ELF-1 (cell line): Measurements from ENCODE around the gene PPP1R37.
"Not testable (repeated sequence)": the region's sequence is repeated elsewhere in the genome, so short reads cannot be mapped to it uniquely, and the experiment has no call there.

Experiments
- DNase-seq: peaks from one replicate; pipeline ENCODE4 v3.0.0-alpha.2; 2016; ENCODE audit warnings: low read depth, low spot score

The PPP1R37 gene

DNA sequence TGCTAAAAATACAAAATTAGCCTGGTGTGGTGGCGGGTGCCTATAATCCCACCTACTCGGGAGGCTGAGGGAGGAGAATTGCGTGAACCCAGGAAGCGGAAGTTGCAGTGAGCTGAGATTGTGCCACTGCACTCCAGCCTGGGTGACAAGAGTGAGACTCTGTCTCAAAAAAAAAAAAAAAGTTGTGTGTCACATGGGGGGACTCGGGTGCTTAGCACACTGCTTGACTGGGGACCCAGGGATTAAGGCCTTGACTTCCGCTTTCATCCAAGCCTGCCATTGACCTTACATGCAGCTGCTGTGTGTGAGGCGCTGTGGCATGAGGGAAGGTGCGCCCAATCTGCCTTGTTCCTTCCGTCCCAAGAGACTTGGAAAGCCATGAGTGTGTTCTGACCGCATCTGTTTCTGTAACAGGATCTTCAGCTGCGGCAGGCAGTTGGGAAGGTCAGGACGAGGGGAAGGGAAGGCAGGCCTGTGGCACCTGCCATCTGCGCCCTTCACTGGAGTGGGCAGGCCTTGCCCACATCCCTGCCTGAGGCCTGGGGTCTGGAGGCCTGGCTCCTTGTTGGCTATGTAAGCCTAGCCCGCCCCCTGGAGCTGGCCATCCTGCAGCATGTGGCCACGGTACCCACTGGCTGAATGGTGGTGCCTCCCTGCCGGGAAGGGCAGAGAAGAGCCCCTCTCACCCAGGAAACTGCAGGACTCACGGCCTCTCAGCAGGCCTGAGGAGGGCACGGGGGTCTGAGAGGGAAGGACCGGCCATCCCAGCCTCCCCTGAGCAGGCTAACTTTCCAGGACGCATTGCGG is 23.0 kb downstream of the PPP1R37 start:
- DNase-seq, result no peak

DNA sequence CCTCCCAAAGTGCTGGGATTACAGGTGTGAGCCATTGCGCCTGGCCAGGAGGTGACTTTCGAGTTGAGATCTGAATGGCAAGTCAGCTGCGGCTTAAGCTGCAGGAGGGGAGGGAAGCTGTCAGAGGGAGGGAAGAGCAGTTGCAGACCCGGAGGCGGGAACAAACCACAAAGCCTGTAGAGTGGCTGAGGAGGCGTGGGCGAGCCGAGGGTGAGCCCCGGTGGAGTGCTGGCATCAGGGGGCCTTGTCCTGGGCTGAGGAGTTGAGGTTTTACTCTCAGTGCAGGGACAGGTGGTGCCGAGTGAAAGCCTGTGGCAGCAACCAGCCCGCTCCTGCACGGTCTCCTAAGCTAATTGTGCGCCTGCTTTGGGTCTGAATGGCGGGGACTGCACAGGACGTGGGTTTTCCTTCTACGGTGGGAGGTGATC is 24.2 kb downstream of the PPP1R37 start:
- DNase-seq, result peak; percentile 69

DNA sequence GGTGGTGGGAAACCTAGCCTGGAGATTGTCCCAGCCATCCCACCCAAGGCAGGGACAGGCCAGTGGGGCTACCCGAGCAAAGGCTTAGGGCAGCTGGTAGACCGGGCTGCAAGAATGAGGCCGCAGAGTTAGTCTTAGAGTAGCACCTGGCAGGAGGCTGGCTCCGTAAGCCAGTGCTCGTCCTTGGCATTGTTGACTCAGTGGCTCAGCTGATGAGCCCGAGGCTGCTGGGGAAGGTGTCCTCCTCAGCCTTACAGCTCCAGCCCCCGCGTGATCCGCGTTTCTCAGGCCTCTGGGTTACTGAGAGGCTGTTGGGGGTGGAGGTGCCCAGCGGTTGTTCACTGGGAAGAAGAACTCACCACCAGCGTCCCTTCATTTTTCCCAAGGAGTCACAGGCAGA is 24.7 kb downstream of the PPP1R37 start:
- DNase-seq, result no peak

DNA sequence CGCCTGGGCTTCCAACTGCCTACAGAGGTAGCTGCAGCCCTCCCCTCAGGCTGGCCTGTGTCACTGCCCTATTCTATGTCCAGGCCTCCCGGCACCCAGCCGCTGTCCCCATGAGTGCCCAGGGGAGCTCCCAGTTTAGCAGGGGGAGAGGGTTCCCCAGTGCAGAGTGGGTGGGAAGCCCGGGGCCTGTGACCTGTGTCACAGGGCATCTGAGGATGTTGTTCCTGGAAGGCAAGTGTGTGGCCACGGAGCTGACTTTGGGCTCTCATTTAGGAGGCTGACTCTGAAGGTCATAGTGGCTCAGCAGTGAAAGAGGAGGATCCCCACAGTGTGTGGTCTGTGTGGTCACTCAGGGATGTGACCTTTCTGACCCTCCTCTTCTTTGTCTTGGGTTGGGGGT is 25.1 kb downstream of the PPP1R37 start:
- DNase-seq, result no peak

DNA sequence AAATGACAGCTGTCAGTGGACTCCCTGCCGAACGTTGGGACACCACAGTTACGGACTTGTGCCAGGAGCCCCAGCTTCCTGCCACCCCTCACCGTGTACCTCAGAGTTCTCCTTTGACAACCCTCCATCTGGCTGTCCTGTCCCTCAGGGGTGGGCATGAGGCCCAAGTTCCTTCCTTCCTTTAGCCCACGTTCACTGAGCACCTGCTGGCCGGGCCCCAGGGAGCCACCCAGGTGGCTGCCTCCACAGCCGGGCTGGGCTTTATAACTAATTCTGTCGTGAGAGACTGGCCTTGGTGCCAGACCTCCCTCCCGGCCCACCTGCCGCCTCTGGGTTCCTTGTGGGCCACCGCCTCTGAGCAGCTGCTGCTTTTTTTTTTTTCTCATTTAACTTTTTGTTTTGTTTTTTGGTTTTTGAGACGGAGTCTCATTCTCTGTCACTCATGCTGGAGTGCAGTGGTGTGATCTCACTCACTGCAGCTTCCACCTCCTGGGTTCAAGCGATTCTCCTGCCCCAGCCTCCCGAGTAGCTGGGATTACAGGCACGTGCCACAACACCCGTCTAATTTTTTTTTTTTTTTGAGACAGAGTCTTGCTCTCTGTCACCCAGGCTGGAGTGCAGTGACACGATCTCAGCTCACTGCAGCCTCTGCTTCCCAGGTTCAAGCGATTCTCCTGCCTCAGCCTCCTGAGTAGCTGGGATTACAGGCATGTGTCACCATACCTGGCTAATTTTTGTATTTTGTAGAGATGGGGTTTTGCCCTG is 25.8 kb downstream of the PPP1R37 start:
- not testable (repeated sequence) for DNase-seq

DNA sequence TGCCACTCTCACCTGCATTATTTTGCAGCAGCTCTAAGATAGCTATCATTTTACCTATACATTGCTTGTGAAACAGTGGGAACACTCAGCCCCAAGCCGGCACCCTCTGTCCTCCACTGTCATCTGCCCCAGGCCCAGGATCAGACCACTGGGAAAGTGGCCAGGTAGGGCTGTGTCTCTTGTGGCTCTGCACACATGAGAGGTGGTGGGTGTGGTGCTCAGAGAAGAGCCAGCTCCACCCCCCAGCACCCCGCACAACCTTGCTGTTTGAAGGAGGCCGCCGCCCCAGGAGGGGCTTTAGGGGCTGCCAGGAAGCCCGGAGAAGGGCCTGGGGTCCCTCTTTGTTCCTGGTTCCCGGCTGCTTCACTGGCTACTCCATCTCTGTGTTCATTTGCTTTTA is 26.6 kb downstream of the PPP1R37 start:
- DNase-seq, result no peak

DNA sequence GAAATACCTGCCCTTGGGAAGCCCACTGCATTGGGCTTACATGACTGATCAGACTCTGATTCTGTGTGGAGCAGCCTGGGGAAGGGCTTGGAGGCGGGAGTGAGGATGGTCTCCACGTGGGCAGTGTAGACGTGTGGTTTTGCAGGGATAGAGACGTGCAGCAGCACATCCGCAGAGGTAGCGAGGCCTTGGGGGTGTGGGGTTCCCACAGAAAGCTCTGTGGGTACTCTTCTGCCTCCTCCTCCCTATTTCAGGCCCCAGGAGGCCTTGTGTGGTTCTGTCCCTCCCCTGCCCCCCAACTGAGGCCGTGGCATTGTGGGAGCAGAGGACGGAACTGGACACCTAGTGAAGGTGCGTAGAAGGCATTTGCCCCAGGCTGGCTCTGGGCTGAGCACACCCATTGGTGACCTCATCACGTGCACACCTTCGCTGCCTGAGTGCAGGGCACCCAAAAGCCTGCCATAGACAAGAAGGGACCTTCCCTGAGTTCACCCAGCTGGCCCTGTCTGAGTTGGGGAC is 28.9 kb downstream of the PPP1R37 start:
- DNase-seq, result no peak

DNA sequence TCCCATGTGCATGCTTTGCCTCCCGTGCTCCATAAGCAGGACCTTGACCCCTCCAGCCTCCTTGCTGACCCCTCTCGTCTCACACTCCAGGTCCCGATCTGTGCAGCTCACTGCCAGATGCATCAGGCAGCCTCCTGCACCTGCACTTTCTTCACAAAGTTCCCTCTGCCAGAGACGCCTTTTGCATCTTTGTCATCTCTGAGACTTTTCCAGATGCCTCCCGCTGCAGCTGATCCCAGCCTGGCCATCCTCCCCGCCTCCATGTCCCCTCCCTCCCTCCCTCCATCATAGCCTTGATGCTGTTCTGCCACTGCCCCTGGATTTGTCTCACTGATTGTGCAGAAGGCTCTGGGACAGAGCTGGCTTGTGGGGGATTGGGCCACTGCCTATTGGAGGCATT is 29.9 kb downstream of the PPP1R37 start:
- DNase-seq, result no peak

DNA sequence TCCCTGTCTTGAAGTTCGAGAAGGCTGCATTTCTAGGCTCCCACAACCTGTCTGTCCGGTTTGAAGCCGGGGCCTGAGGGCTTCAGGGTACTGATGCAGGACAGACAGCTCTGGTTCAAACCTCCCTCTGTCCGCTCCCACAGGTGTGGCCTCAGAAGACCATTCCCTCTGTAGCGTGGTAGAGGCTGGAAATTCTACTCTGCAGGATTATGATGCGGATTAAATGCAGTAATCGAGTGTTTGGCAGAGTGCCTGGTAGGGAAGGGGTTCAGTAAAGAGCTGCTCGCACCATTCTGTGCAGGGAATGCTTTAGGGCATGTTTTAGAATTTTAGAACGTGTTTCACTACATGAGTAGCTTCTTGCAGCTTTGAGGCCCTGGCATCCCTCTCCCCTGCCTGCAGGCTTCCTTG is 30.5 kb downstream of the PPP1R37 start:
- DNase-seq, result peak; percentile 91

DNA sequence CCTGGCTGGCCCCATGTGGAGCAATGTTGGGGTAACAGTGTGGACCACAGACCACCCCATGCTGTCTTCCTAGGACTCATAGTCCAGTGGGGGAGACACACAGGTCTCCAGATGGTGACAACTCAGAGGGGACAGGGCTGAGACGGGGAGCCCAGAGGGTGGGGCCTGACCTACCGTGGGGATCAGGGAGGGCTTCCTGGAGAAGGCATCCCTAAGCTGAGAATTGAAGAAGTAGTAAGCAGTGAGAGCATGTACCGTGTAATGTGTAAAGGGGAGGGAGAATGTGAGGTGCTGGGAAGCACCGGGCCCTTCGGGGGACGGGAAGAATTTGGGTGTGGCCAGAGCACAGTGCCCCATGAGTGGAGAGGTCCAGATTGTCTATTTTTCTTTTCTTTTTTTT is 31.0 kb downstream of the PPP1R37 start:
- DNase-seq, result no peak

DNA sequence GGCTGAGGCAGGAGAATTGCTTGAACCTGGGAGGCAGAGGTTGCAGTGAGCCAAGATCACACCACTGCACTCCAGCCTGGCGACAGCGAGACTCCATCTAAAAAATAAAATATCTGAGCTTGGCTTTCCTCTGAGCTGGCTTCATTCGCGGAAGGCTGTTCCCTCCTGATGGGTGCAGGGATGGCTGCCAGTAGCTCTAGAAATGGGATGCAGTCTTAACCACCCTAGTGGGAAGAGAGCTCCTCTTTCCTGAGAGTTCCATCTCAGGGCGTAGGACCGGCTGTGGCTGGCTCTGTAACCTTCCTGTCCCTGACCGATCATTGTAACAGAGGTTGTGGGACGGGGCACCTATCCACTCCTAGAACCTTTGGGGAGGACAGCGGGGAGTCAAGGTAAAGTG is 32.4 kb downstream of the PPP1R37 start:
- no peak for DNase-seq

DNA sequence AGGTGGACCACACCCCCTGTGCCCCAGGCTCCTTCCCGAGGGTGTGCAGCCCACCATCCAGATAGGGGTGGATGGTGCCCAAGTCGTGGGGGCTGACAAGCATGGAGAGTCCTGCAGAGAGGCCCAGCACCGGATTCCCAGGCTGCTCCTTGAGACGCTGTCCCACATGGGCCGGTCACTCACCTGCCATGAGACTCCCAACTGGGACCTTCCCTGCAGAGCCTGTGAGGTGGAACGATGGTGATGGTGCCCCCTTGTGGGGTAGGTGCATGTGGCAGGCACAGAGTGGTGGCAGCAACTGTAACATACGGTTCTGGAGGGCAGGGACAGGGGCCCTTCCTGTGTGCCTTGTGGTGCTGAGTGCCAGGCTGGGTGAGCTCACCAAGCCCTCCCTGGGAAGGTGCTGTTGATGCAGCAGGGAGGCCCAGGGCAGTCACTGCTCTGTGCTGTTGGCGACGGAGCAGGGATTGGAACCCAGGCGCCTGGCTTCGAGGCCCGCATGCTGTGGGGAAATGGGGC is 33.1 kb downstream of the PPP1R37 start:
- DNase-seq, result peak; percentile 87

DNA sequence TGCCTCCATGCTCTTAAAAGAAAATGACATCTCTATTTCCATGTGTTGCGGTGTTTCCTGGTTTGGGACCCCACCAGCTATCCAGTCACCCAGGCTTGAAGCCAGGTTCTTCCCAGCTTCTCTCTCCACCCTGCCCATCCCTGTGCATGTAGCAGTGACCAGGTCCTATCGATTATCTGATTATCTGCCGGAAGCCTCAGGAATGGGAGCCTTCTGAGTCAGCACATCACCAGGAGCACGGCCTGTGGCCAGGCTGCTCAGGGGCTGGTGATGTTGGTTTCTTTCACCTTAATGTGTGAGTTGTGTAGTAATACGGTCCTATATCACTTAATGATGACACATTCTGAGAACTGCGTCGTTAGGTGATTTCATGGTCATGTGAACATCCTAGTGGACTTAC is 33.7 kb downstream of the PPP1R37 start:
- DNase-seq, result no peak

DNA sequence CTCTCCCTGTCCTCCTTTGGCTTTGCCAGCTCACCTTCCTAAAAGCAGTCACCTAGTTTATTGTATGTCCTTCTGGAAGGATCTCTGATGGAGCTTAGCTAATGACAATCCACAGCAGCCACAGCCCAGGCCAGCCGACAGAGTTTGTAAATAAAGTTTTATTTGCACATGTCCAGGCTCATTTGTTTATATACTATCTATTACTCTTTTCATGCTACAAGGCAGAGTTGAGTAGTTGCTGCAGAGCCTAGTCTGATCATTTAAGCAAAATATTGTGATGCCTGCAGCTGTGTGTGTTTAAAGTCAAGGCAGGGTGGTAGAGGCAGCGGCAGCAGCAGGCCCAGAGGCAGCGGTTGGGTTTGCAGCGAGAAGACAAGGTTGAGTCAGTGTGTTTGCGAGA is 35.2 kb downstream of the PPP1R37 start:
- no peak for DNase-seq

DNA sequence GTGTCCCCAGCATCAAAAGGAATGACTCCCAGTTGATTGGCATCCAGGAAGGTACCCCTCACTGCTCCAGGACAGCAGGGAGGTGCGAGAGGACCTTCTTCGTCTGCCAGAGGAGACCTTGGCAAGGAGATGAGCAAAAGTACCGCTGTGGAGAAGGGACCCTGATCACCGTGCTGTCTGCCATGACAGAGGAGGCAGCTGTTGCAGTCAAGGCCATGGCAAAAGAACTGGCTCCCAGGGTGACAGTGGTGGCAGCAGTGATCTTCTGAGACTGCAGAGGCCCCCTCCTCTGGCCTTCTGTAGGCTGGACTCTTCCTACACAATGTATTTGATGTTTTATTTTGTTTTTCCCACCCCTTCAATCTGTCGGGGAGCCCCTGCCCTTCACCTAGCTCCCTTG is 35.8 kb downstream of the PPP1R37 start:
- no peak for DNase-seq

DNA sequence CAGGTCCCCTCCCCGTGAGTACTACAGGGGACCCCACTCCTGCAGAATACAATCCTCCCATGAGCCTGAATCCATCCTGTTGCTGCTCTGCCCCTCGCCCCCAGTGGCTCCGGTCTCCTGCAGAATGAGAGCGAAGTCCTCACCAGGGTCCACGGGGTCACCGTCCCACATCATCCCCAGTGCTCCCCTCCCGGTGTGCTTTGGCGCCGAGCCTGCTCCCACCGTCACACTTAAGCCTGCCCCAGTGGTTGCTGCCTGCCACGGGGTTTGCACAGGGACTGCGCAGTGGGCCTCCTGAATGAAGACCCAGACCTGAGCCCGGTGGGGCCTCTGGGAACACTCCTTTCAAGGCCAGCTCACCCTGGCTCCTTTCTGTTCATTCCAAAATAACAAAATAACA is 37.3 kb downstream of the PPP1R37 start:
- no peak for DNase-seq

DNA sequence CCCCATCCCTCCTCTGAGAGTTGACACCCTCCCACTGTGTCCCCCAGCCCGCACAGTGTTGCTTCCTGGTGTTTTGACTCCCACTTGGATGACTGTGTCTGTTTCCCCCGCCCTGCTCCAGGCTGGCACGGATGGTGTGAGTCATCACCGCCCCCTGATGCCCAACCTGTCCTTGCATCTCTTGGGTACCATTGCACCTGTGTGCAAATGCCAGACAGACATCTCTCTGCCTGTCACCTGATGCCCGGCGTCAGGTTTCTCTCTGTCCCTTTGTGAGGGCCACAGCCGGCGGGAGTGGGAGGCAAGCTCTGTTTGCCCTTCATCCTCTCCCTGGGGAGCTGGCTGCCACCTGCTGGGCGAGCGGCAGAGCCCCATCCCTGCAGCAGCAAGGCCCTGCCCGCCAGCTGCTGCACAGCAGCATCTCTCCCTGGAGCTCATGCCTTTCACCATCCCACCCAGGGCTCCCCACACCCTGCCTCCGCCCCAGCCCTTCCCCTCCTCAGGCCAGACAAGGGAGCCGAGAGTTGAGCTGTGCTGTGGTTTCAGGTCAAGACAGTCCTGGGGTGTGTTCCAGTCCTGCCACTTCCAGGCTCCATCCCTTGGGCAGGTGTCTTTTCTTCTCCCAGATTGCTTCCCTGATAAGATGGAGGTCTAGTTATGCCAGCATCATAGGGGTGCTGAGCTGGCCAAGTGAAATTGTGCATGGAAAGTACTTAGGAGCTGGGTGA is 38.1 kb downstream of the PPP1R37 start:
- no peak for DNase-seq

DNA sequence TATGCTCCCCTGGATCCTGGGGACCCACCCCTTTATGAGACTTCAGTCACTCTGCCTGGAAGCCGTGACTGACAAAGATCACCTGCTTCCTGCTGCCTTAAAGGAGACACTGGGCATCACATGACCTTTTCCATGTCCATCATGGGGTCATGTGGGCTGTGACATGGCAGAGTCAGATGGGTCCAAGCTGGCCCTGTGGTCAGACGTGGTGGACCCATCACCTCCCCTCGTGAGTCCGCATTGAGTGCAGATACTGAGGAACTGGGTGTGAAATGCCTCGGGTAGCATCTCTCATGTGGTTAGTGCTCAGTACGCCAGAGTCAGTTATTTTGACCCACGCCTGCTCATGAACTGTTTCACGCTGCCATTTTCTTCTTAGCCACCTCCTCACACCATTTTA is 40.7 kb downstream of the PPP1R37 start:
- DNase-seq, result no peak

DNA sequence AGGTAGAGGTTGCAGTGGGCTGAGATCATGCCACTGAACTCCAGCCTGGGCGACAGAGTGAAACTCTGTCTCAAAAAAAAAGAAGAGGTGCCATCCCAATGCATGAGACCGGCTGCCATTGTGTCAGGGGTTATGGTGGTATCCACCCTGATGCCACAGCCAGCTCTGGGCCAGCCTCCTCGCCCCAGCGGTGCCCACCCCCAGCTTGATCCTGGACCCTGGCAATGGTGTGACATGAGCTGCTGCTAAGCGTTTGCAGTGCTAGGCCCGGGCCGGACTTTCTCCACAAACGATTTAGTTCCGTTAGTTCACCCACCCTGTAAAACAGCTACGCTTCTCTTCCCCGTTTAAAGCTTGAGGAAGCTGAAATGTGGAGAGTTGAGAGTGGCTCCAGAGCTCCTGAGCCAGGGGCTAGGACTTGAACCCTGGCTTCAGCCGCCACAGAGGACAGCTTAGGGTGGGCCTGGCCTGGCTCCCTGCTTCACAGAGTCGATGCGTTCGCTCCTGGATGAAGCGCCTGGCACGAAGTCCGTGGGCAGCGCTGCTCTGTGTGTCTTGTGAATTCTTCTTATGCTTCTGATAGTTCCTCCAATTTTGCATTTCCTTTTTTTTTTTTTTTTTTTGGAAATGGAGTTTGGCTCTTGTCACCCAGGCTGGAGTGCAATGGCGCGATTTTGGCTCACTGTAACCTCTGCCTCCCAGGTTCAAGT is 42.4 kb downstream of the PPP1R37 start:
- DNase-seq, result no peak

DNA sequence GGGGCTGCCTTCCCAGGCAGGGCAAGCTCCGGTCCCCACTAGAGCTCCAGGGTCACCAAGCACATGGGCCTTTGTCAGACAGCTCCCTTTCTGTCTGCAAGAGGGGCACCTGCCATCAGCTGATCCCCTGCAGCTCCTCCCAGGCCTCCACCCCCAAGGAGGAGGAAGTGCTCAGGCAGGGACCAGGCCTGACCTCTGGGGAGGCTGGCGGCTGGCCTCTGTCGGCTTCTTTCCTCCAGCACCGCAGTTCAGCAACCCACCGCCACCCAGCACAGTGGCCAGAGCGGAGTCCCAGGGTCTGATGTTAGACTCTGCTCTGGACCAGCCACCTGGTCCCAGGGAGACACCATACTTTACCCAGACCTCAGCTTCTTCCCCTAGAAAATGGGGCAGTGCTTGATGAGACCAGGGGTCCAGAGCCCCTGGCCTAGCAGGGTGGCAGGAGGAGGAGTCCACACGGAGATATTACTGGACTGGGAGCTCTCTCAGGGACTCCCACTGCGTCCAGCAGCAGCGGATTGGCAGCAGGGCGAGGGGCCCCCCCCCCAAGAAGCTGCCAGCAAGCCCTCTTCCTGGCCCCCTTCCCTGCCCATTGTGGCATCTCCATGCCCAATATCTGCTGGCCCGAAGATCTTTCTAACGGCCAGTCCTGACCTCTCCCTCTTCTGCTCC is 43.7 kb downstream of the PPP1R37 start:
- DNase-seq, result no peak
